Activated CD4-positive, alpha-beta T cell treated with anti-CD3 and anti-CD28 coated beads for 4 hours (primary cell): ENCODE data around the gene INAFM2.
A peak's percentile ranks its signal among the peaks of the same experiment; 100 is the strongest.

Source experiments
- DNase-seq, 2 donors: peaks; one replicate each; pipeline ENCODE4 v3.0.0-alpha.2; 2020

INAFM2 gene

GRCh38 chr15:40345225-40345866, 21.9 kb downstream of the INAFM2 start:
- no peak for DNase-seq

- DNase-seq: no peak
Observed at GRCh38 chr15:40345867-40346578, 22.5 kb downstream of the INAFM2 start.

- DNase-seq: no peak
Observed at GRCh38 chr15:40346579-40347558, 23.4 kb downstream of the INAFM2 start.

GRCh38 chr15:40347559-40348473, 24.3 kb downstream of the INAFM2 start:
- no peak for DNase-seq

- DNase-seq: no peak
Observed at GRCh38 chr15:40348474-40348870, 25.0 kb downstream of the INAFM2 start.

- DNase-seq: no peak
Observed at GRCh38 chr15:40349163-40349562, 25.7 kb downstream of the INAFM2 start.

- DNase-seq: no peak
Observed at GRCh38 chr15:40352281-40352901, 28.9 kb downstream of the INAFM2 start.

GRCh38 chr15:40353697-40354096, 30.2 kb downstream of the INAFM2 start:
- DNase-seq: no peak

- no peak for DNase-seq
Observed at GRCh38 chr15:40354408-40355171, 31.1 kb downstream of the INAFM2 start.

- no peak for DNase-seq
Observed at GRCh38 chr15:40355976-40356585, 32.6 kb downstream of the INAFM2 start.

- no peak for DNase-seq
Observed at GRCh38 chr15:40357246-40357645, 33.8 kb downstream of the INAFM2 start.

- peak; percentile 81 to 87 for DNase-seq
Observed at GRCh38 chr15:40357723-40358470, 34.4 kb downstream of the INAFM2 start, which contains the start of gene DISP2. DISP2 (plus strand) TSS chr15:40358219; CDS start chr15:40358322, 103 bp downstream.

- DNase-seq: peak; percentile 33 to 45
Observed at GRCh38 chr15:40358471-40359353, 35.2 kb downstream of the INAFM2 start.

GRCh38 chr15:40360015-40360414, 36.5 kb downstream of the INAFM2 start:
- no peak for DNase-seq

- no peak for DNase-seq
Observed at GRCh38 chr15:40361640-40362039, 38.1 kb downstream of the INAFM2 start.

GRCh38 chr15:40363611-40364010, 40.1 kb downstream of the INAFM2 start:
- no peak for DNase-seq

- no peak for DNase-seq
Observed at GRCh38 chr15:40364251-40364650, 40.8 kb downstream of the INAFM2 start.

- no peak for DNase-seq
Observed at GRCh38 chr15:40365016-40365415, 41.5 kb downstream of the INAFM2 start.
